ENCODE data around the gene GBP3.

GRCh38 chr1:89064632-89065031 lies 42.0 kb upstream of the GBP3 start:
- TF ChIP-seq CTCF (IDR thresholded peaks at IDR 0.05) (no peak), EZH2 (IDR thresholded peaks at IDR 0.05; ENCODE audit: borderline replicate concordance, insufficient read depth, low read depth, low read length, poor library complexity, severe bottlenecking) (no peak)

Data from B cell (primary cell).